Lower leg skin (tissue), 3 donors: ENCODE measurements around the gene BSX.

Source experiments
- CTCF ChIP-seq, 3 donors: fragments of 450-650 bp; IDR thresholded peaks; one replicate each; pipeline ENCODE4 v1.5.1; 2016; ENCODE audit warnings: antibody characterized with exemption in 3 of 3, mild to moderate bottlenecking in 3 of 3, moderate library complexity in 2 of 3
- POLR2A ChIP-seq, 2 donors: fragments of 450-650 bp; IDR thresholded peaks; one replicate each; pipeline ENCODE4 v1.6.1; 2016 to 2017; ENCODE audit warnings: antibody characterized with exemption in 2 of 2, mild to moderate bottlenecking in 1 of 2, moderate library complexity in 1 of 2

- no peak for TF ChIP-seq CTCF (IDR thresholded peaks at IDR 0.05)
- TF ChIP-seq POLR2A (IDR thresholded peaks at IDR 0.05): no peak
Observed at GRCh38 chr11:123011510-123011909, 29.9 kb upstream of the BSX start.
